ENCODE measurements around the gene CTNNBIP1.
"Not testable (repeated sequence)": the region's sequence is repeated elsewhere in the genome, so short reads cannot be mapped to it uniquely, and the experiment has no call there.

The CTNNBIP1 gene

GRCh38 chr1:9825093-9826074 is 84.7 kb downstream of the CTNNBIP1 start:
- DNase-seq, result peak; percentile 85

- no peak for DNase-seq
These were observed 85.4 kb downstream of the CTNNBIP1 start for GRCh38 chr1:9824702-9825089.

- peak; percentile 93 for DNase-seq
These were observed 85.9 kb downstream of the CTNNBIP1 start, which contains the start of gene CLSTN1 for GRCh38 chr1:9823943-9824701. Gene CLSTN1, minus strand, starts transcription at chr1:9823965. Its CDS starts 232 bp downstream, at chr1:9823733.

- no peak for DNase-seq
These were observed 86.5 kb downstream of the CTNNBIP1 start for GRCh38 chr1:9823693-9823942.

GRCh38 chr1:9822897-9823692 is 87.0 kb downstream of the CTNNBIP1 start:
- DNase-seq, result peak; percentile 43

GRCh38 chr1:9822490-9822889 is 87.6 kb downstream of the CTNNBIP1 start:
- DNase-seq, result no peak

GRCh38 chr1:9821710-9822109 is 88.4 kb downstream of the CTNNBIP1 start:
- no peak for DNase-seq

GRCh38 chr1:9820521-9820920 is 89.5 kb downstream of the CTNNBIP1 start:
- DNase-seq, result no peak

- no peak for DNase-seq
These were observed 92.3 kb downstream of the CTNNBIP1 start for GRCh38 chr1:9817734-9818133.

- no peak for DNase-seq
These were observed 93.9 kb downstream of the CTNNBIP1 start for GRCh38 chr1:9816199-9816598.

GRCh38 chr1:9815150-9815549 is 94.9 kb downstream of the CTNNBIP1 start:
- DNase-seq, result no peak

GRCh38 chr1:9814619-9815018 is 95.5 kb downstream of the CTNNBIP1 start:
- no peak for DNase-seq

GRCh38 chr1:9811239-9811966 is 98.7 kb downstream of the CTNNBIP1 start:
- no peak for DNase-seq

GRCh38 chr1:9809100-9809510 is 101.0 kb downstream of the CTNNBIP1 start:
- no peak for DNase-seq

GRCh38 chr1:9808459-9808858 is 101.6 kb downstream of the CTNNBIP1 start:
- DNase-seq, result no peak

- DNase-seq, result no peak
These were observed 102.5 kb downstream of the CTNNBIP1 start for GRCh38 chr1:9807541-9807940.

- not testable (repeated sequence) for DNase-seq
These were observed 104.1 kb downstream of the CTNNBIP1 start for GRCh38 chr1:9805972-9806371.

GRCh38 chr1:9805006-9805508 is 105.0 kb downstream of the CTNNBIP1 start:
- DNase-seq, result no peak

- DNase-seq, result peak; percentile 53
These were observed 106.8 kb downstream of the CTNNBIP1 start for GRCh38 chr1:9803003-9803918.

GRCh38 chr1:9801909-9802308 is 108.2 kb downstream of the CTNNBIP1 start:
- DNase-seq, result no peak

Measured in NCI-H69 (cell line).